GM12874 (cell line): ENCODE measurements around the gene SYT8.
A peak's percentile ranks its signal among the peaks of the same experiment; 100 is the strongest.

Source experiments
- TF ChIP-seq, protein P1 (sequence below): IDR thresholded peaks from 2 replicates; pipeline ENCODE4 v1.5.1; 2011; ENCODE audit warnings: low read depth, mild to moderate bottlenecking, control low read depth, low read length, moderate library complexity; ENCODE audit not compliant: insufficient read depth

Gene SYT8

DNA sequence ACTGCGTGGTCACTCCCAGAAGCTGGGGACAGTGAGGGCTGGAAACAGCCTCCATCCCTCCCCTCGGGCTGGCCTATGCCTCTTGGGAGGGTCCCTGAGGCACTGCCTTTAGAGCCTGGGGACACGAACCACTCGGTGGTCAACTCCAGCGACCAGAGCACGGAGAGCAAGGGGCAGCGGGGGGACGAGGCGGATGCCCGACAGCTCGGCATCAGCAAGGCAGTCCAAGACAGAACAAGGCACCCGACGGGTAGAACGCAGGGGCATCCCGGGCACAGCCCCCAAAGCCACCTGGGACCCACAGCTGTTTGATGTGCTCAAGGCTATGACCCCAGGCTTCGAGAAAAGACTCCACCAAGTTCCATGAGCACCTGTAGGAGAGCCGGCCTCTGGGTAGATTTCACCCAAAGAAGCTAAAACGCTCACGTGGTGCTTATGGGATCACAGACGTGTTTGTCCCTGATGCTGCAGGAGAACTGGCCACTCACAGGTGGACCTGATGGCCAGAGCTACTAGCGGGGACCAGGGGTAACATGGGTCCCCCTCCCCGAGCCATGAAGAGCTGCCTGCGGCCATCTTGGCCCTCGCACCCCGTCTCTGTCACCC lies 17.6 kb downstream of the SYT8 start:
- TF ChIP-seq, protein P1, sequence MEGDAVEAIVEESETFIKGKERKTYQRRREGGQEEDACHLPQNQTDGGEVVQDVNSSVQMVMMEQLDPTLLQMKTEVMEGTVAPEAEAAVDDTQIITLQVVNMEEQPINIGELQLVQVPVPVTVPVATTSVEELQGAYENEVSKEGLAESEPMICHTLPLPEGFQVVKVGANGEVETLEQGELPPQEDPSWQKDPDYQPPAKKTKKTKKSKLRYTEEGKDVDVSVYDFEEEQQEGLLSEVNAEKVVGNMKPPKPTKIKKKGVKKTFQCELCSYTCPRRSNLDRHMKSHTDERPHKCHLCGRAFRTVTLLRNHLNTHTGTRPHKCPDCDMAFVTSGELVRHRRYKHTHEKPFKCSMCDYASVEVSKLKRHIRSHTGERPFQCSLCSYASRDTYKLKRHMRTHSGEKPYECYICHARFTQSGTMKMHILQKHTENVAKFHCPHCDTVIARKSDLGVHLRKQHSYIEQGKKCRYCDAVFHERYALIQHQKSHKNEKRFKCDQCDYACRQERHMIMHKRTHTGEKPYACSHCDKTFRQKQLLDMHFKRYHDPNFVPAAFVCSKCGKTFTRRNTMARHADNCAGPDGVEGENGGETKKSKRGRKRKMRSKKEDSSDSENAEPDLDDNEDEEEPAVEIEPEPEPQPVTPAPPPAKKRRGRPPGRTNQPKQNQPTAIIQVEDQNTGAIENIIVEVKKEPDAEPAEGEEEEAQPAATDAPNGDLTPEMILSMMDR, result no peak

DNA sequence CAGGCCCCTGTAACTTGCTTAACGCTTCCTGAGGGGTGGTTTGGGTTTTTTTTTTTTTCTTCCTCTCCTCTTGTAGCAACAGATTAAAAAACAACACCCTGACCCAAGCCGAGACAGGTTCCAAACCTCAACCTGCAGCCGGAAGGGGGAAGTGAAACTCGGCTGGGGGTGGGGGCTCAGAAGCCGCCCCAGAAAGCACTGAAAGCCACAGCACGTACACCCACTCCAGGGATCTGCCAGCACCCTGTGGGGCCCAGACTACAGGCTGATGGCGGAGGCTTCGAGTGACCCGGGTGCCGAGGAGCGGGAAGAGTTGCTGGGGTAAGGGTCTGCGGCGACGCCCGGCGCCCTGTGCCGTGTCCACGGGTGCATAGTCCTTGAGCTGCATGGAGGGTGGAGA lies 18.1 kb downstream of the SYT8 start, which contains the start of gene LSP1:
Gene LSP1, plus strand, starts transcription at position 208 of the 400 bp plus-strand sequence. Its CDS starts 61 bp downstream, at position 269.
- TF ChIP-seq, protein P1, result no peak

DNA sequence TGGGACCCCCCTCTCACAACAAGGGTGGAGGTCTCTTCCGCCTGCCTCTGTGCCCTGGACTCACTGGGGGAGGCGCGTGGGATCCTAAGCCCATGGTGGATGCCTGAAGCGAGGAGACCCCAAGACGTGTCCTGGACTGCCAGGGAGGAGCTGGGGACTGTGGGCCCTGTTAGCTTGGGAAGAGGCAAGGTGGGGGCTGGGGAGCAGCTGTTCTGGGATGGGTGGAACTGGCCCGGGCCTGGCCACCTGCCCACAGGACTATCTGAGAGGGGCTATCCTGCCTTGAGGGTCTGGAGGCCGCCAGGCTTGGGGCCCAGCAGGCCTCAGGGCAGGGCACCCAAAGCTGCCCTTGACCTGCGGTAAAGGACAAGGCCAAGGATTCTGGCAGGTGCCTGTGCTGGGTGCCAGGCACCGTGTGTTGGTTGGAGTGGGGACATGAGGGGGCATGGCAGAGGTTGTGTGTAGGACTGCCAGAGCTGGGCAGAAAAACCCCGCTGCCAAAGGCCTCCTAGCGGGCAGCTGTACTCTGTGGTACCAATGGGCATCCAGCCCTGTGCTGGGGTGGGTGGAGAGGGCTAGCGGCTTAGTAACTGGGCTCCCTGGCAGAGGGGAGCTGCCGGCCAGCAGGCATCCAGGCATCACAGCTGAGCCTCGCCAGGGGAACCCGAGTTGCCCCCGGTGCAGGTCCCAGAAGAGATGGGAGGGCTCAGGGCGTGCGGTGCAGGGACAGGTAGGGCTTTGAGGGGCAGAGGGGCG lies 18.8 kb downstream of the SYT8 start:
- TF ChIP-seq, protein P1, result 0 out of 2 replicates have a peak, but pooled peaks have one; percentile 3

DNA sequence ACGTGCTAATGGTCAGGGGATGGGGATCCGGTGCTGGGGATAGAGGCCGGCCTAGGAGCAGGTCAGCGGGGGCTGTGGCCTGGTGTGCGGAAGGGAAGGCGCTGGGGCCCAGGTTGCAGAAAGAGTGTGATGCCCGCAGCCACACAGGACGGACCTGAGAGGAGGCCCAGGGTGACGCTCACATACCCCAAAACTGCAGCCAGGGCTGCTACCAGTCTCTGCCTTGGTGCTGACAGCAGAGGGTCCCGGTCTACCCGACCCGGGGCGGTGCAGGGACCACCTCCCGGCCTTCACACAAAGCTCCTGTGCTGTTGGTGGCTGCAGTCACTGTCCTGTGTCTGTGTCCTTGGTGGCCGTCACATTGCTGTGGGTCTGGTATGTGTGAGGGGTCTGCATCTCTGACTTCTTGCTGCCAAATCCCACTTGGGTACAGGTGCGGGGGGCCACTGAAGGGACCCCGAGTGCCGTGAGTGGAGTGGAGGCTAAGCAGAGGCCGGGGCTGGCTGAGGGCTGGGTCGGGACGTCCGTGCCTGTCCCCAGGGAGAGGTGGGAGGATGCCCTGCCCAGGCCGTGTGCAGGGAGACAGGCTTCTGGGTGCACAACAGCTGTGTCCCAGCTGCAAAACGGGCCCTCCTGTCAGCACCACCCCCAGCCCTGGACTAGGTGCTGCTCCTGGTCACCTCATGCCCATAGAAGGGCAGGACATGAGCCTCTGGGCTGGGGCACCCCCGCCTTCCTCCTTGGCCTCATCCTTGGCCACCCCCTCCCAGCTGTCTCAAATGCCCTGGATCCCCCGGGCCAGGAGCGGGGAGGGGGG lies 19.6 kb downstream of the SYT8 start:
- TF ChIP-seq, protein P1, result no peak

DNA sequence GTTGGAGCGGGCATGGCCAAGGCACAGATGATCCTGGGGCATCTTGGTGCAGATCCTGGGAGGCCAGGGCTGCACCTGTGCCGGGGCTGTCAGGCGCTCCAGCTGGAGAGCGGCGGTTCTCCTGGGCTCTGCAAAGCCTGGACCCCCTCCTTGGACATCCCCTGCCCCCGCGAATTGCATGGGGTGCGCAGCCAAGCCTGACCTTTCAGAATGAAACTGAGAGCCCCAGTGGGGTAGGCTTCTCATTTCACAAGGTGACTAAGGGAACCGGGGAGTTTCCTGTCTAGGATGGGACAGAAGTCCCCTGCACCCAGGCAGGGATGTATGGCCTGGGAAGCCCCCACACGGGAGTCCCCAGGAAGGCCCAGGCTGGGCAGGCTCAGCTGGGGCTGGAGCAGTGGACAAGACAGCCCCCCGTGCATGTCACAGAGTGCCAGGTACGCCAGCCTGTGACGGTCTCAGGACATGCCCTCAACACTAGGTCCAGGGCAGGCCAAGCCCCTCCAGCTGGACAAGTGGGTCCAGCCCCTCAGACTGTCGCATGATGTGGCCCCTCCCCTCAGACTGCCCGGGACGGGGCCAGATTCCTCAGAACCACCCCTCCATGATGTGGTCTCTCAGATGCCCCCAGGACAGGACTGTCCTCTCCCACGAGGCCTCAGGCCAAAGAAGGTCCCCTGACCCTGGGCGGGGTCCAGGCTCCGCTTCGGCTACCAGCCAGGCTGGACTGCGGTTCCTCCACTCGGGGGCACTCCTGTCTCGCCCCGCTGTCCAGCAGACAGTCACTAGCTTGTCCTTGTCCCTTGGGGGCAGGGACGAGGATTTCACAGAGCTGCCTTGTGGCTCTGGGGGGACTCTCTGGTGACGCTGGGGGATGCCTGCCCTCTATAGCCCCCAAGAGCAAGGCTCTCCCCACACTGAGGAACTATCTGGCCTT lies 20.4 kb downstream of the SYT8 start:
- TF ChIP-seq, protein P1, result no peak

DNA sequence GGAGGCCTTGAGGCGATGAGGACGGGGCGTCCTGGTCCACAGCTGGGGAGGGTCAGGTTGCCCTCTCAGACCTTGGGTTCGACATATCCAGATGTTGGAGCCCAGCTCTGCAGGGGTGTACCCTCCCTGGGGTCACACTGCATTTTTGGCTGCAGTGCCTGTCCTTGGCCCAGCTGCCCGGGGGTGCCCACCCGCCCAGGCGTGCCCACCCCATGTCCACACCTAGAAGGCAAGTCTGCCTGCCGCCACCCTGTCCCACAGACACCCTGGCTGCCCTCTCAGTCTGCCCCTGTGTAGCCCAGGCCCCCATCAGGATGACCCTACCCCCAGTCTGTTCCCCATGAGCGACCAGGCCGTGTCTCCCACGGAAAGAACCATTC lies 21.1 kb downstream of the SYT8 start:
- TF ChIP-seq, protein P1, result no peak
